ENCODE measurements around the gene ERAP2.

DNA sequence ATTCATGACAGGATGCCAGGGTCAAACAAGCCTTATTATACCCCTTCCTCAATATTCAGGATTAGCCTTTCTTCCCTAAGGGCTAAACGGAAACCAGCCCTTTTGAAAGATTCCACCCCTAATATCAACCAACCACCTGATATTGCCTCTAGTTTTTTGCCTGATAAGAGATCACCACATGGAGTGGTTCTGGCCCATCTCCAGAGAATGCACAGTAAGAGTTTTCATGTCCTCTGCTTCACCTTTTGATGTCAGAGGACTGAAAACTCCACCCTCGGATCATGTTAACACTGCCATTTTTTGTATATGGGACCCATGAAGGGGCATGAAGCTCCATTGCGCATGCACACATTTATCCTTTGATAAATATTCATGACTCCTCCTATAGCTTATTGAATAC is 53.8 kb downstream of the ERAP2 start:
- TF ChIP-seq POLR2A (IDR thresholded peaks at IDR 0.05): no peak
- TF ChIP-seq, protein P1, sequence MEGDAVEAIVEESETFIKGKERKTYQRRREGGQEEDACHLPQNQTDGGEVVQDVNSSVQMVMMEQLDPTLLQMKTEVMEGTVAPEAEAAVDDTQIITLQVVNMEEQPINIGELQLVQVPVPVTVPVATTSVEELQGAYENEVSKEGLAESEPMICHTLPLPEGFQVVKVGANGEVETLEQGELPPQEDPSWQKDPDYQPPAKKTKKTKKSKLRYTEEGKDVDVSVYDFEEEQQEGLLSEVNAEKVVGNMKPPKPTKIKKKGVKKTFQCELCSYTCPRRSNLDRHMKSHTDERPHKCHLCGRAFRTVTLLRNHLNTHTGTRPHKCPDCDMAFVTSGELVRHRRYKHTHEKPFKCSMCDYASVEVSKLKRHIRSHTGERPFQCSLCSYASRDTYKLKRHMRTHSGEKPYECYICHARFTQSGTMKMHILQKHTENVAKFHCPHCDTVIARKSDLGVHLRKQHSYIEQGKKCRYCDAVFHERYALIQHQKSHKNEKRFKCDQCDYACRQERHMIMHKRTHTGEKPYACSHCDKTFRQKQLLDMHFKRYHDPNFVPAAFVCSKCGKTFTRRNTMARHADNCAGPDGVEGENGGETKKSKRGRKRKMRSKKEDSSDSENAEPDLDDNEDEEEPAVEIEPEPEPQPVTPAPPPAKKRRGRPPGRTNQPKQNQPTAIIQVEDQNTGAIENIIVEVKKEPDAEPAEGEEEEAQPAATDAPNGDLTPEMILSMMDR (IDR thresholded peaks at IDR 0.05): no peak
- no peak for TF ChIP-seq POLR2AphosphoS5 (IDR thresholded peaks at IDR 0.05; ENCODE audit: insufficient read depth in 1 of 2, low read depth in 1 of 2)
